ENCODE measurements around the gene KRT36. TPM values are rescaled to one million over a fixed set of nuclear protein-coding genes. Genes with fewer than 3 reads are reported as not detected.

KRT36 gene
- total and polyA plus RNA-seq, 5 donors from 2014 or later = not detected

DNA sequence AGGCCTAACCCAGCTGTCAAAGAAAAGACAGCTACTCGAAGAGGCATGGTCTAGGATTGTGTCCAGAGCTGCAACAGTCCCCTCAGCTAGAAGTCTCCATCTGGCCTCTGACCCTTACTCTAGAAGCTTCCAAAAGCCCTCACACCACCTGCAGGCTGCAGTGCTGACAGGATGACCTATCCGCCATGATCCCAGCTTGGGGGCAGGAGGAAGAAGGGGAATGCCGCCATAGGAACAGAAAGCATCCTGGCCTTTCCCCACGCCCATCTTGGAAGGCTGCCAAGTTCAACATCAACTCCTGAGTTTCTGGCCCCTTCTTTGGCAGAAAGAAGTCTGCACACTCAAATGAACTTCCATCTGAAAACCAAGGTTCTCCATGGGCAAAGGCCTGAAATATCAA lies 3.1 kb upstream of the KRT36 start:
- Mint-ChIP-seq H3K9me3 (peaks cover 0 to 2% (median 0%) of the 10 kb centered on the region in 7 donors), H3K4me1 (peaks cover 0 to 11% (median 0%) of the 10 kb centered on the region in 4 donors), H3K27me3 (peaks cover 11% of the 10 kb centered on the region), H3K27ac (no peak overlapping the region), H3K4me3 (no peak overlapping the region), H3K36me3 (no peaks in the 10 kb centered on the region)
- H3K9me3 ChIP-seq (ENCODE audit: control insufficient read depth in 2 of 2, low read length in 2 of 2) = no peaks in the 10 kb centered on the region
- H3K36me3 ChIP-seq (ENCODE audit: control insufficient read depth, insufficient read depth, low read length) = no peaks in the 10 kb centered on the region
- no peak overlapping the region for H3K27ac ChIP-seq (ENCODE audit: insufficient read depth, low read length, poor library complexity, severe bottlenecking)
- no peak for ATAC-seq (ENCODE audit: low read depth in 2 of 2)
- no peaks in the 10 kb centered on the region for H3K27me3 ChIP-seq (ENCODE audit: control insufficient read depth, insufficient read depth, low read length)
- H3K4me3 ChIP-seq (ENCODE audit: low read depth, low read length) = no peak overlapping the region
- H3K4me1 ChIP-seq (ENCODE audit: control insufficient read depth, insufficient read depth, low read length, poor library complexity, severe bottlenecking) = peaks cover 3% of the 10 kb centered on the region
- no peak for DNase-seq

DNA sequence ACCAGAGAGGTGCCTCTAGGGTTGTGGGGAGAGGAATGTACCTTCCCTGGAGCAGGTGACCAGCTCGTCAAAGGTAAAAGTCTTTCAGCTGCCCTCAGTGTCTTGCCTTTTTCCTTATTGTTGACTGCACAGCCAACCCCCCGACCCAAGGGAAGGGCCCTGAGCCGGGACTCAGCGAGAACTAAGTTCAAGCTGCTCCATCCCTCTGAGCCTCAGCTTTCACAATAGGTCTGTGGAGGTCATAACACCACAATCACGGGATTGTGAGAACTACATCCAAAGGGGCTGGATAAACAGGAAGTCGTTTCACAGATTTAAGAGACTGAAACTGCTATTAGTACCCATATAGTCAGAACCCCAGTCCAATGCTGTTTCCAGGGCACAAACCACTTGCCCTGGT lies 2.6 kb upstream of the KRT36 start:
- Mint-ChIP-seq H3K4me1 (peaks cover 0 to 11% (median 0%) of the 10 kb centered on the region in 4 donors), H3K4me3 (no peak overlapping the region), H3K27me3 (peaks cover 11% of the 10 kb centered on the region), H3K27ac (no peak overlapping the region), H3K9me3 (peaks cover 0 to 2% (median 0%) of the 10 kb centered on the region in 7 donors), H3K36me3 (no peaks in the 10 kb centered on the region)
- no peak for DNase-seq
- ATAC-seq (ENCODE audit: low read depth in 2 of 2) = no peak
- Histone ChIP-seq H3K4me1 (ENCODE audit: control insufficient read depth, insufficient read depth, low read length, poor library complexity, severe bottlenecking) (peaks cover 3% of the 10 kb centered on the region), H3K9me3 (ENCODE audit: control insufficient read depth in 2 of 2, low read length in 2 of 2) (no peaks in the 10 kb centered on the region), H3K36me3 (ENCODE audit: control insufficient read depth, insufficient read depth, low read length) (no peaks in the 10 kb centered on the region), H3K27me3 (ENCODE audit: control insufficient read depth, insufficient read depth, low read length) (no peaks in the 10 kb centered on the region), H3K27ac (ENCODE audit: insufficient read depth, low read length, poor library complexity, severe bottlenecking) (no peak overlapping the region), H3K4me3 (ENCODE audit: low read depth, low read length) (no peak overlapping the region)

DNA sequence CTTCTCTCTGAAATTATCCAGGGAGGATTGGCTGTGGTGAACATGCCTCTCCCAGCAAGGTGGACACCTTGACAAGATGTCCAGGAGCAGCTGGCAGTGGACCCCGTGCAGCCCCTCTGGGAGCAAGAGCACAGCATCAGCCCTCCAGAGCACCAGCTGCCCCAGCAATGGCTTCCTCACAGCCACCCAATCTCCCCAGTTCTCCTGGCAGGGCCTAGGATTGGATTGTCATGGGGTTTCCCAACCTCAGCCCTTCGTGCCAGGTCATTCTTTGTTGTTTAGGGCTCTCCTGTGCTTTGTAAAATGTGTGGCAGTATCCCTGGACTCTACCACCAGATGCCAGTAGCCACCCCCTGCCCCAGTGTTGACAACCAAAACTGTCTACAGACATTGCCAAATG lies 1.8 kb upstream of the KRT36 start:
- DNase-seq (no peak), ATAC-seq (ENCODE audit: low read depth in 2 of 2) (no peak)
- H3K27me3 ChIP-seq (ENCODE audit: control insufficient read depth, insufficient read depth, low read length) = no peaks in the 10 kb centered on the region
- no peaks in the 10 kb centered on the region for H3K36me3 ChIP-seq (ENCODE audit: control insufficient read depth, insufficient read depth, low read length)
- Mint-ChIP-seq H3K4me3 (no peak overlapping the region), H3K4me1 (peaks cover 0 to 4% (median 0%) of the 10 kb centered on the region in 4 donors), H3K36me3 (no peaks in the 10 kb centered on the region), H3K9me3 (peaks cover 0 to 2% (median 0%) of the 10 kb centered on the region in 7 donors), H3K27ac (no peak overlapping the region), H3K27me3 (peaks cover 11% of the 10 kb centered on the region)
- no peak overlapping the region for H3K4me3 ChIP-seq (ENCODE audit: low read depth, low read length)
- no peaks in the 10 kb centered on the region for H3K9me3 ChIP-seq (ENCODE audit: control insufficient read depth in 2 of 2, low read length in 2 of 2)
- H3K27ac ChIP-seq (ENCODE audit: insufficient read depth, low read length, poor library complexity, severe bottlenecking) = no peak overlapping the region
- H3K4me1 ChIP-seq (ENCODE audit: control insufficient read depth, insufficient read depth, low read length, poor library complexity, severe bottlenecking) = no peaks in the 10 kb centered on the region

DNA sequence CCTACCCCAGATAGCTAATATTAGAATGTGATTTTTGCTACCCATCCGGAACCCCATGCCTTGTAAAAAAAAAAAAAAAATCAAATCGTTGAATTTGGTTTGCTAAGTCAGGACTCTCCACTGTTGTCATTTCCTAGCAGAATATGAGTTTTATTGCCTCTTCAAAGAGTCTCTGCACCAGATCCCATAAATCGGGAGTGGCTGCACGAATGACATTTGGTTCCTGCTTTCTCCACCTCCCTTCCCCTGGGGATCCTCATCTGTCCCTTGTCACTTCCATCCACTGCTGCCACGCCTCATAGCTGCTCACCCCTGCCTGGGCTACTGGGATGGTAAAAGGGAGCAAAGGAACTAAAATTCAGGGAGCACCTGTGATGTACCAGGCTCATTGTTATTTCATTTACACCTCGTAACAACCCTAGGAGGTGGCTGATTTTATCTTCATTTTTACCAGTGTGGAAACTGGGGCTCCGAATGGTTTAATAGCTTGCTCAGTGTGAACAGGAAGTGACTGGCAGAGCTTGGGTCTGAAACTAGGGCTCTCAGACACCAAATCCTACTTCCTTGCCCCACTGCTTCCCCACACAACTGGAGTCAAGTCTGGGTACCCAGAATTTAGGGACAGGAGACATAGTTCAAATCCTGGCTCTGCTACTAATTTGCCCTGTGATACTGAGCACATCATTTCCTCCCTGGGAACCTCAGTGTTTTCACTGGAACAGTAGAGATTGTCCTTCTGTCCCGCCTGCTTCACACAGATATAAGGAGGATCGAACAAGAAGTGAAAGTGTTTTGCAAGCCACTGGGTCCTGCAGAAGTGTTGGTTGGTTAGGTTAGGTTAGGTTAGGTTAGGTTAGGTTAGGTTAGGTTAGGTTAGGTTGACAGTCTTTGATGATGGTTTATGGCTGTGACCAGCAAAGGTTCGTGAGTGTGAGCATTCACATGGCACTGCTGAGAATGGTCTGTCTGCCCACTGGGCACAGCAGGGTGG lies 585 bp upstream of the KRT36 start:
- Histone ChIP-seq H3K4me3 (ENCODE audit: low read depth, low read length) (no peak overlapping the region), H3K9me3 (ENCODE audit: control insufficient read depth in 2 of 2, low read length in 2 of 2) (no peaks in the 10 kb centered on the region), H3K27me3 (ENCODE audit: control insufficient read depth, insufficient read depth, low read length) (no peaks in the 10 kb centered on the region), H3K27ac (ENCODE audit: insufficient read depth, low read length, poor library complexity, severe bottlenecking) (no peak overlapping the region), H3K4me1 (ENCODE audit: control insufficient read depth, insufficient read depth, low read length, poor library complexity, severe bottlenecking) (no peaks in the 10 kb centered on the region), H3K36me3 (ENCODE audit: control insufficient read depth, insufficient read depth, low read length) (no peaks in the 10 kb centered on the region)
- no peak overlapping the region for H3K4me3 Mint-ChIP-seq
- H3K4me1 Mint-ChIP-seq = peaks cover 0 to 4% (median 0%) of the 10 kb centered on the region in 4 donors
- ATAC-seq (ENCODE audit: low read depth in 2 of 2) (no peak), DNase-seq (no peak)
- no peaks in the 10 kb centered on the region for H3K36me3 Mint-ChIP-seq
- no peak overlapping the region for H3K27ac Mint-ChIP-seq
- H3K27me3 Mint-ChIP-seq = peaks cover 19% of the 10 kb centered on the region
- H3K9me3 Mint-ChIP-seq = peaks cover 0 to 2% (median 0%) of the 10 kb centered on the region in 7 donors

DNA sequence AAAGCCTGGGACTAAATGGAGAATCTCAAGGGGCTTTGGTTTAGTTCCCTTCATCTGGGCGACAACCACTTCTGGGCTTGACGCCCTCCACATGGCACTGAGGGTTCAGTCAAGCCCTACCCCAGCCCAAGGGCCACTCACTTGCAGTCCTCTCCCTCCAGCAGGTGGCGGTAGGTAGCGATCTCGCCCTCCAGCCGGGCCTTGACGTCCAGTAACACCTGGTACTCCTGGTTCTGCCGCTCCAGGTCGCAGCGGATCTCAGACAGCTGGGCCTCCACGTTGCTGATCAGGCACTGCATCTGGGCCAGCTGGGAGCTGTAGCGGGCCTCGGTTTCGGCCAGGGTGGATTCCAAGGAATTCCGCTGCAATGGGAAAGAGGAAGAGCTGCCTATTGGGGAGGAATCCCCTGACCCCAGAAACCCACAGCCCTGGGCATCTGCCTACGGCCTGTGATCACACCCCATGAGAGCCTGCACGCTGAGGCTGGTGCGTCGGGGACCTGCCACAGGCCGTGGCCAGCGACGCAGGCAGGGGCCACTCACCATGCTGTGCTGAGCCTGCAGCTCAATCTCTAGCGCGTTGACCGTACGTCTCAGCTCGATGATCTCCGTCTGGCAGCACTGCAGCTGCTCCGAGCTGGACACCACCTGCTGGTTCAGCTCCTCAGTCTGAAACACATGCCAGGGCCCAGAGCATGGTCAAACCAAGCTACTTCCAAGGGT lies 2.7 kb downstream of the KRT36 start:
- H3K4me1 ChIP-seq (ENCODE audit: control insufficient read depth, insufficient read depth, low read length, poor library complexity, severe bottlenecking) = no peaks in the 10 kb centered on the region
- no peaks in the 10 kb centered on the region for H3K36me3 Mint-ChIP-seq
- no peak overlapping the region for H3K4me3 Mint-ChIP-seq
- H3K27me3 Mint-ChIP-seq = peaks cover 14% of the 10 kb centered on the region
- no peak for ATAC-seq (ENCODE audit: low read depth in 2 of 2)
- peaks cover 0 to 1% (median 0%) of the 10 kb centered on the region in 7 donors for H3K9me3 Mint-ChIP-seq
- H3K4me1 Mint-ChIP-seq = peaks cover 0 to 4% (median 0%) of the 10 kb centered on the region in 4 donors
- peak in 1 of 3 donors; percentile 36 for DNase-seq
- H3K9me3 ChIP-seq (ENCODE audit: control insufficient read depth in 2 of 2, low read length in 2 of 2) = no peaks in the 10 kb centered on the region
- H3K27ac ChIP-seq (ENCODE audit: insufficient read depth, low read length, poor library complexity, severe bottlenecking) = no peak overlapping the region
- H3K27me3 ChIP-seq (ENCODE audit: control insufficient read depth, insufficient read depth, low read length) = no peaks in the 10 kb centered on the region
- no peaks in the 10 kb centered on the region for H3K36me3 ChIP-seq (ENCODE audit: control insufficient read depth, insufficient read depth, low read length)
- H3K4me3 ChIP-seq (ENCODE audit: low read depth, low read length) = no peak overlapping the region
- H3K27ac Mint-ChIP-seq = no peak overlapping the region

DNA sequence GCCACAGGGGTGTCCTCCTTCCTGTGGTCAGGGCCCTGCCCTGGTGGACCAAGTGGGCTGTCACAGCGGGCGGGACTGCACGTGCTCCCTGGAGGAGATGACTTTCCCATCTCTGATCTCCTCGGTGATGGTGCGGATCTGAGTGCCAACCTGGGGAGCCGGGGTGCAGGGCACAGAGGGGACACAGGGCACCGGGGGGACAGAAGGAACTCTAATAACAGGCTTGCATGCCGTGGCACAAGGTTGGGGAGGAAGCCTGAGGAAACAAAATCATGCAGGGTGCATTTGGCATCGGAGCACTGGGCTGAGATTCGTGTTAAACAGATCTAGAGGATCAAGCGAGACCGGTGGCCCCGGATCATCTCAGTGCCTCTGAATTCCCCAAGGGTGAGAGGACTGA lies 3.4 kb downstream of the KRT36 start:
- Histone ChIP-seq H3K4me1 (ENCODE audit: control insufficient read depth, insufficient read depth, low read length, poor library complexity, severe bottlenecking) (no peaks in the 10 kb centered on the region), H3K27me3 (ENCODE audit: control insufficient read depth, insufficient read depth, low read length) (no peaks in the 10 kb centered on the region), H3K9me3 (ENCODE audit: control insufficient read depth in 2 of 2, low read length in 2 of 2) (no peaks in the 10 kb centered on the region), H3K27ac (ENCODE audit: insufficient read depth, low read length, poor library complexity, severe bottlenecking) (no peak overlapping the region), H3K4me3 (ENCODE audit: low read depth, low read length) (no peak overlapping the region), H3K36me3 (ENCODE audit: control insufficient read depth, insufficient read depth, low read length) (no peaks in the 10 kb centered on the region)
- DNase-seq (no peak), ATAC-seq (ENCODE audit: low read depth in 2 of 2) (no peak)
- H3K36me3 Mint-ChIP-seq = no peaks in the 10 kb centered on the region
- no peak overlapping the region for H3K27ac Mint-ChIP-seq
- peaks cover 14% of the 10 kb centered on the region for H3K27me3 Mint-ChIP-seq
- peaks cover 0 to 4% (median 0%) of the 10 kb centered on the region in 4 donors for H3K4me1 Mint-ChIP-seq
- H3K4me3 Mint-ChIP-seq = no peak overlapping the region
- H3K9me3 Mint-ChIP-seq = peaks cover 0 to 1% (median 0%) of the 10 kb centered on the region in 7 donors

DNA sequence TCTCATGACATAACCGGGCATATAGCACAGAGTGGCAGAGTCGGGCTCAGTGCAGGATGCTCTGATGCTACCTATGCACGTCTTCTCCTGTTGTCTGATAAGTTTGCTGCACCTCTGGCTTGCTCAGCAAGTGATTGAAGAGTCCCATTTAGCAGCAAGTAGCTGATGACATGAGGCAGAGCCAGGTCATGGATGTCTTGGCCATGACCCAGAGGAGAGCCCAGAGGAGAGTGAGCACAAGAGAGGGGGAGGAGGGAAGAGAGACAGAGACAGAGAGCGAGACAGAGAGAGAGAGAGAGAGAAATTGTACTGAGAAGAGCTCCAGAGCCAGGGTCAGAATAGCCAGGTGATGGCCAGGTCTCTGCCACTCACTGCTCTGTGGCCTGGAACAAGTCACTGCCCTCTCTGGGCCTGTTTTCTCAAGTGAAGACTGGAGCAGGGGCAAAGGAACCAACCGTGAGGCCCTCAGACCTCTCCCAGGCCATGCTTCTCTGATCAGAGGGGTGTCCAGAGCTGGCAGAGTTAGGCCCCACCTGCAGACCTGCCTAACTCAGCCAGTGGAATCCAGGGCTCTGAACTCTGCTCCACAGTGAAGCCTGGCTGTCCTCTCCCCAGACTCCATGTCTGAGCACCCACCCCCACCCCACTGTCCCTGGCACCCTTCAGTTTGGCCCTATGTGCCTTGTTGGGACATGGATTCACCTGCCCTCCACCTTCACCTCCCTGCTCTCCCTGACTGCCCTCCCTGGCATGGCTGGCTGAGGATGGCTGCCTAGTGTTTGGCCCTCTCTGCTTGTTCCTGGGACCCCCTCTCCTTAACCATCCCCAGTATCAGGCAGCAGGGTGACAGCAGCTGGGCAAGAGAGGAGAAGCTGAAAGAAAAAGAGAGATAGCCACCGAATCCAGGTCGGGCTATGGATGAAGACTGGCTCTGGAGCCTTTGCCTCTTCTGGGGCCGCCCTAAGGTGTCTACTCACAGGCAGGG lies 4.5 kb downstream of the KRT36 start:
- DNase-seq = no peak
- Mint-ChIP-seq H3K27ac (peak overlapping the region in 1 of 3 donors; percentile 85), H3K36me3 (no peaks in the 10 kb centered on the region), H3K4me1 (peaks cover 0 to 3% (median 0%) of the 10 kb centered on the region in 4 donors), H3K4me3 (peak overlapping the region in 1 of 4 donors; percentile 71), H3K9me3 (no peaks in the 10 kb centered on the region), H3K27me3 (peaks cover 7% of the 10 kb centered on the region)
- Histone ChIP-seq H3K27ac (ENCODE audit: insufficient read depth, low read length, poor library complexity, severe bottlenecking) (no peak overlapping the region), H3K9me3 (ENCODE audit: control insufficient read depth in 2 of 2, low read length in 2 of 2) (no peaks in the 10 kb centered on the region), H3K4me1 (ENCODE audit: control insufficient read depth, insufficient read depth, low read length, poor library complexity, severe bottlenecking) (no peaks in the 10 kb centered on the region), H3K36me3 (ENCODE audit: control insufficient read depth, insufficient read depth, low read length) (no peaks in the 10 kb centered on the region), H3K4me3 (ENCODE audit: low read depth, low read length) (no peak overlapping the region), H3K27me3 (ENCODE audit: control insufficient read depth, insufficient read depth, low read length) (no peaks in the 10 kb centered on the region)
- no peak for ATAC-seq (ENCODE audit: low read depth in 2 of 2)
